Adrenal gland (tissue), 5 donors: ENCODE results near the gene NHS.

ENCODE experiments used
- POLR2A ChIP-seq, 2 donors: fragments of 450-650 bp; IDR thresholded peaks; one replicate each; pipeline ENCODE4 v1.6.1; 2017; ENCODE audit warnings: antibody characterized with exemption in 2 of 2, mild to moderate bottlenecking in 2 of 2, moderate library complexity in 1 of 2
- TF ChIP-seq, protein P1 (sequence below), 6 experiments: fragments of 450-650 bp in 4 of 6; fragments of 200-600 bp in 2 of 6; sonication (generic) in 1 of 6; IDR thresholded peaks; 1 replicate in 5 of 6; 2 replicates in 1 of 6; pipeline versions ENCODE4 v1.5.1 to v1.8.0; 2016 to 2021; ENCODE audit warnings: antibody characterized with exemption in 6 of 6, mild to moderate bottlenecking in 2 of 6, moderate library complexity in 1 of 6
- donor health status: DM: no; HTN: no; CAD: no.

DNA sequence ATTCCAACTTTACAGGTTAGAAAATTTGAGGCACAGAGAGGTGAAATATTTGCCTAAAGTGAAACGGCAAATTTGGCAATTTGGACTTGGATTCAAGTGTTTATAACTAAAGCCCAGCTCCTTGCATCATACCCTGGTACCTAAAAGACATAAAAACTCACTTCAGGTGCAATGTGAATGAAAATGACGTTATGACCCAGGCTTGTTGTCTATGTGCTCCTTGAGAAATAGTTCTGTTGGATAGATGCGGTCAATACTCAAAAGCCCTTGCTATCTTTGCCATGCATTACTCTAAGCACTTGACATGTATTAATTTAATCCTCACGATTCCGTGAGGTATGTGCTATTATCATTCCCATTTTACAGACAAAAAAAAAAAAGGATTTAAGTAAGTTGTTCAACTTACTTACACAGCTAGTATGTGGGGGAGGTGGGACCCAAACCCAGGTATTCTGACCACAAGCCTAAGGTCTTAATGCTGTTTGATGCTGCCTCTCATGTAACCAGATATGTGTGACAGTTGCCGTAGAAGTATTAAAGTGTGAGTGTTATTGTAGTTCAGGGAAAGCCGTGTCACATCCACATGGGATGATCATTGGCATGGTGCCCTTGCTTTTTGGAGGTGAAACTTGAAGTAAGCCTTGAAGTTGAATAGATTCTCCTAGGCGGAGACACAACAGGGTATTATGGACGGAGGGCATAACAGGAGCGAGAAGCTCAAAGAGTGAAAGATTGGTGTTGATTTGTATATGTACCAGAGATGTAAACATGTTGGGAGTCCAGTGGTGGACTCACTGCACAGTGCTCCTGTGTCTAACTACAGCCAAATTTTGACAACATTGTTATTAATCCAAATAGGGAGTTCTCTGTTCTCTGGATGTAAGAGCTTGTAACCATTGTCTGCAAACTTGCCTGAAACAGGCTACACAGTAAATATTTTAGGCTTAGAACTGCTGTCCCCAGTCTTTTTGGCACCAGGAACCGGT, 365.4 kb downstream of the NHS start:
- TF ChIP-seq, protein P1, sequence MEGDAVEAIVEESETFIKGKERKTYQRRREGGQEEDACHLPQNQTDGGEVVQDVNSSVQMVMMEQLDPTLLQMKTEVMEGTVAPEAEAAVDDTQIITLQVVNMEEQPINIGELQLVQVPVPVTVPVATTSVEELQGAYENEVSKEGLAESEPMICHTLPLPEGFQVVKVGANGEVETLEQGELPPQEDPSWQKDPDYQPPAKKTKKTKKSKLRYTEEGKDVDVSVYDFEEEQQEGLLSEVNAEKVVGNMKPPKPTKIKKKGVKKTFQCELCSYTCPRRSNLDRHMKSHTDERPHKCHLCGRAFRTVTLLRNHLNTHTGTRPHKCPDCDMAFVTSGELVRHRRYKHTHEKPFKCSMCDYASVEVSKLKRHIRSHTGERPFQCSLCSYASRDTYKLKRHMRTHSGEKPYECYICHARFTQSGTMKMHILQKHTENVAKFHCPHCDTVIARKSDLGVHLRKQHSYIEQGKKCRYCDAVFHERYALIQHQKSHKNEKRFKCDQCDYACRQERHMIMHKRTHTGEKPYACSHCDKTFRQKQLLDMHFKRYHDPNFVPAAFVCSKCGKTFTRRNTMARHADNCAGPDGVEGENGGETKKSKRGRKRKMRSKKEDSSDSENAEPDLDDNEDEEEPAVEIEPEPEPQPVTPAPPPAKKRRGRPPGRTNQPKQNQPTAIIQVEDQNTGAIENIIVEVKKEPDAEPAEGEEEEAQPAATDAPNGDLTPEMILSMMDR (IDR thresholded peaks at IDR 0.05), result no peak
- no peak for TF ChIP-seq POLR2A (IDR thresholded peaks at IDR 0.05)
